IPS-20b (cell line): ENCODE results near the gene EPS8.

Source experiments
- H3K27ac ChIP-seq: one replicate; pipeline ENCODE4 v1.5.1; 2013; ENCODE audit warnings: low read length
- H3K27me3 ChIP-seq: 2 replicates; pipeline ENCODE4 v1.6.1; 2013; ENCODE audit warnings: mild to moderate bottlenecking, low read length, inconsistent platforms; ENCODE audit not compliant: insufficient read depth
- H3K36me3 ChIP-seq: 2 replicates; pipeline ENCODE4 v1.6.1; 2013; ENCODE audit warnings: low read depth, mild to moderate bottlenecking, inconsistent platforms, low read length, moderate library complexity; ENCODE audit not compliant: insufficient read depth
- H3K4me1 ChIP-seq: 2 replicates; pipeline ENCODE4 v1.6.1; 2013; ENCODE audit warnings: mild to moderate bottlenecking, control low read depth, inconsistent platforms, low read length, moderate library complexity; ENCODE audit not compliant: insufficient read depth
- H3K4me3 ChIP-seq: 2 replicates; pipeline ENCODE4 v1.5.1; 2013; ENCODE audit warnings: mild to moderate bottlenecking, low read length, inconsistent platforms
- H3K9ac ChIP-seq: 2 replicates; pipeline ENCODE4 v1.6.1; 2013; ENCODE audit warnings: low read depth, mild to moderate bottlenecking, inconsistent platforms, low read length, moderate library complexity
- H3K9me3 ChIP-seq: 2 replicates; pipeline ENCODE4 v1.6.1; 2013; ENCODE audit warnings: mild to moderate bottlenecking, low read depth, low read length, inconsistent platforms; ENCODE audit not compliant: insufficient read depth

The EPS8 gene

DNA sequence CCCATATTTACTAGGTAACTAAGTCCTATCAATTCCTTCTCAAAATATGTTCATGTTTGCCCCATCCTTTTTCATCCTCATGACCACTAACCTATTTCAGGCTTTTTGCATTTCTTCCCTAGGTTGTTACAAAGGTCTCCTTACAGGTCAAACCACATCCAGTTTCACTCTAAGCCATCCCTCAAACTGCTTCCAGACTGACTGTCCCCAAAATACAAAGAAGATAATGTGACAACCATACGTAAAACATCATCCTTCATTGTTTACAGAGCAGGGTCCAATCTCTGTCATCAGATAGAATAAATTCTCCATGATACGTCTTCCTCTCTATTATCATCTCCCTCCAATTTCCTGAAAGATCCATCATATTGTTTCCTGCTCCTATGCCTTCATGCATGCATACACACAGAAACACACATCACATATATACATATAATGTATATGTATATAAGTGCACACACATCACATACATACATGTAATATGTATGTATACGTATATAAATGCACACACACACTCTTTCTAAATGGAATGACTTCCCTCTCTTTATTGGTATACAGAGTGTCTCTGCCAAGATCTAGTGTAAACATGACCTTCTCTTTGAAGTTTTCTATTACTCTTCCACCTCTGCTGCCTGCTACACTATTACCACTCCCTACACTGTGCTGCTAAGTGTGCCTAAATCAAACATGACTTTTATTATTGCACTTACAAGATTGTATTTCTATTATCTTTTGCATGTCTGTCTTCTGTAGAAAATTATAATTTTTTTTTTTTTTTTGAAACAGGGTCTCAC is 30.7 kb upstream of the EPS8 start:
- Histone ChIP-seq H3K27ac (no peak overlapping the region), H3K9me3 (no peaks in the 10 kb centered on the region), H3K4me3 (no peak overlapping the region), H3K9ac (no peak overlapping the region), H3K36me3 (no peaks in the 10 kb centered on the region), H3K27me3 (no peaks in the 10 kb centered on the region), H3K4me1 (no peaks in the 10 kb centered on the region)

DNA sequence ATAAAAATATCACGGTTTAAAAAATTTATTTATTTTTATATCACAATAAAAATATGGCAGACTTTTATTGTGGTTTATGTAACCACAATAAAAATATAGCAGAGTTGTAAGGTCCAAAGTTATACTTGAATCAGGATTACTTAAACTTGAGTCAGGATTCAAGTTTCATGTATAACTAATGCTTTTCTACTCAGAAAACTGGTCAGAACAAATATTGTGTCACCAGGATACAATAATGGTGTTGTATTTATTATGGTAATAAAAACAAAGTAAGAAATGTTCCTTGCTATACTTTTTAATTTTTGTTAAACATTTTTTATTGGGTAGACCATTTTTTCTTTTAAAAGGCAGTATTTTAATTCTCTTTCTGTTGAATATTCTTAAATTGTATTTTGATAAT is 29.2 kb upstream of the EPS8 start:
- H3K4me3 ChIP-seq = no peak overlapping the region
- H3K9me3 ChIP-seq = no peaks in the 10 kb centered on the region
- no peak overlapping the region for H3K9ac ChIP-seq
- H3K27ac ChIP-seq = no peak overlapping the region
- H3K27me3 ChIP-seq = no peaks in the 10 kb centered on the region
- no peaks in the 10 kb centered on the region for H3K36me3 ChIP-seq
- H3K4me1 ChIP-seq = no peaks in the 10 kb centered on the region

DNA sequence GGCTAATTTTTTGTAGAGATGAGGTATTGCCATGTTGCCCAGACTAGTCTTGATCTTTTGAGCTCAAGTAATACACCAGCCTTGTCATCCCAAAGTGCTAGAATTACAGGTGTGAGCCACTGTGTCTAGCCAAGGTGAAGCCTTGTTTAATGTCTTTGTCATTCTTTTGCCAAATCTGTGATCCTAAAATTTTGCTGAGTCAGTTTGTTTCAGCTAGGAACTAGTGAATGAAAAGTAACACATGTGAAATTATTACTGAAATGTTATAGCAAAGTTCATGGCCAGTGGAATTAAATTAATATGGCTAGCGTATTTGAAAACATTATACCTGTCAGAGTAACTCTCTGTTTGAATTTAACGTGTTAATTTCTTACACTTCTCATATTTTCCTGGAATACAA is 26.5 kb upstream of the EPS8 start:
- Histone ChIP-seq H3K9ac (no peak overlapping the region), H3K27me3 (no peaks in the 10 kb centered on the region), H3K27ac (no peak overlapping the region), H3K4me1 (no peaks in the 10 kb centered on the region), H3K36me3 (no peaks in the 10 kb centered on the region), H3K4me3 (no peak overlapping the region), H3K9me3 (no peaks in the 10 kb centered on the region)

DNA sequence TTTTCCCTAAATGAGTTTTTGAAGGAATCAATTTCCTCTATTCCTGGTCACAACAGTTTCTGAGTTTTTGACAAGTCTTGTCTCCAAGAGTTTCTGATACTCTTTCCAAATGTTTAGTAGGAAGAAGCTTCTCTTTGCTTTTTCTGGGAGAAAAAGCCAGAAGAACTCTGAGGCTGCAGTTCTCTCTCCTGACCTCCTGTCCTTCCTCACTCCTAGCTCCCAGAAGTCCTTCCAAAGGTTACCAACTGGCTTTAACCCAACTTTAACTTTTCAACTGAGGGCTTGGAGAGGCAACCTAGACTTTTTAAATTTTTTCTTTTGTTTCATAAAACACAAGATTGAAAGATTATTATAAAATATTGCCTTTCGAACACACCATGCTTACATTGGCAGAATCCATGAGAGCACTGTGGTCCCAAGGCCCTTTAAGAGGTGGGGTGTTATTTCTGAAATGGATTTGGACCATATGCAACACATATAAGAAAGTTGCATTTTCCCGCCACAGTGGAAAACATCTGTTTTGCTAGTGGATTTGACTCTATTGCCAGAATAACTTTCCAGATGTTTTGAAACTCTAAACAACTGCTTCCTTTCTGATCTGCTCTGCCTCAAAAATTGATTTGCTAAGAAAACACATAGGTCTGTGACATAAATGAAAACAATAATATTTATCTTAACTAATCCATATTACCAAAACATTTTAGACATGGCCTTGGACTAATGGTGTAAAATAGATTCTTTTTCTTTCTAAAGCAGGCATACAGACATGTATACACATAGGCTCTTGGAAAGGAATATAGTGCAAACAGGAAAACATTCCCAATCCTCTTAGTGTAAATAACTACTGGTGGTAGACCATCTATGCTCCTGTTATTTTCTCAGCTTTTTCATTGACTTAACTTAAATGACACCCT is 22.3 kb upstream of the EPS8 start:
- no peaks in the 10 kb centered on the region for H3K9me3 ChIP-seq
- H3K4me1 ChIP-seq = no peaks in the 10 kb centered on the region
- no peak overlapping the region for H3K4me3 ChIP-seq
- H3K27me3 ChIP-seq = no peaks in the 10 kb centered on the region
- H3K36me3 ChIP-seq = no peaks in the 10 kb centered on the region
- H3K27ac ChIP-seq = no peak overlapping the region
- H3K9ac ChIP-seq = no peak overlapping the region

DNA sequence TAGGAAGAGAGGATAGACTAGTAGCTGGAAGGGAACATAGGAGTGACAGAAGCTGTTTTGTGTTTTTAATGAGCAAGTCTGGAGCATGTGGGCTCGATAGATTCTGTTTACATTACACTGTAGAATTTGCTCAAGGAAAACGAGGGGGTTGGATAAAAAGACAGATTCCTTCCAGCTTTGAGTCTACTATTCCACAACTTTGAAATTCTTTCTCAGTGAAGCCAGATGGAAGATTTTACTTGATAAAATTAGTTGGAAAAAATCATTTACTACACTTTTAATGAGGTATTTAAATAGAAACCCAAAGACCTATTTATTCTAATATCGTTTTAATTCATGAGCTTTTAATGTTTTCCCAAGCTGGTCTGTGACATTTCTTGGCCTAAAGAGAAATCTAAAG is 19.5 kb upstream of the EPS8 start:
- no peaks in the 10 kb centered on the region for H3K4me1 ChIP-seq
- no peaks in the 10 kb centered on the region for H3K27me3 ChIP-seq
- H3K27ac ChIP-seq = no peak overlapping the region
- no peaks in the 10 kb centered on the region for H3K36me3 ChIP-seq
- no peaks in the 10 kb centered on the region for H3K9me3 ChIP-seq
- no peak overlapping the region for H3K4me3 ChIP-seq
- H3K9ac ChIP-seq = no peak overlapping the region

DNA sequence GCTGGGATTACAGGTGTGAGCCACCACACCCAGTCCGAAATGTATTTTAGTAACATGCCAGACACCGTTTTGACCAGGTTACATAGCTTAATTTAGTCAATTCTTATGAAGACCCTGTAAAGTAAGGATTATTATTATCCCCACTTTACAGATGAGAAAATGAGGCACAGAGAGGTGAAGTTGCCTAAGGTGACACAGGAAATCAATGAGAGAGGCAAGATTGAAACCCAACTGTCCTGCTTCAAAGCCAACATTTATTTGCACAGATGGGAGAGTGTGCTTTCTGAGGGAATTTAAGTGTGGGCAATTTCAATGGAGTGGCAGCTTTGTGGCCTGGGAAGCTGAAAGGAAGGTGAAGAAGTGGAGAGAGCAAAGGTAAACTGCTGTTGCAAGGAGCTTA is 19.1 kb upstream of the EPS8 start:
- Histone ChIP-seq H3K27me3 (no peaks in the 10 kb centered on the region), H3K36me3 (no peaks in the 10 kb centered on the region), H3K4me1 (no peaks in the 10 kb centered on the region), H3K4me3 (no peak overlapping the region), H3K9ac (no peak overlapping the region), H3K27ac (no peak overlapping the region), H3K9me3 (no peaks in the 10 kb centered on the region)

DNA sequence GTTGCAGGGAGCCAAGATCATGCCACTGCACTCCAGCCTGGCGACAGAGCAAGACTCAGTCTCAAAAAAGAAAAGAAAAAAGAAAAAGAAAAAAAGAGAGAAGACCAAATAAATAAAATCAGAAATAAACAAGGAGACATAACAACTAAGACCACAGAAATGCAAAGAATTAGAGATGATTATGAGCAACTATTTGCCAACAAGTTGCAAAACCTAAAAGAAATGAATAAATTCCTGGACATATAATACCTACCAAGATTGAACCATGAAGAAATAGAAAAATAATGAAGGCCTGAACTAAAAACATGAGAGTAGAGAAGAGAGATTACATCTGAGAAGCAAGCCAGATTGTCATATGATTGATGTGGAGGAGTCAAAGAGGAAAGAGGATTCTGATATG is 17.6 kb upstream of the EPS8 start:
- no peak overlapping the region for H3K9ac ChIP-seq
- H3K4me1 ChIP-seq = no peaks in the 10 kb centered on the region
- H3K9me3 ChIP-seq = no peaks in the 10 kb centered on the region
- H3K27ac ChIP-seq = no peak overlapping the region
- H3K36me3 ChIP-seq = no peaks in the 10 kb centered on the region
- no peak overlapping the region for H3K4me3 ChIP-seq
- H3K27me3 ChIP-seq = no peaks in the 10 kb centered on the region

DNA sequence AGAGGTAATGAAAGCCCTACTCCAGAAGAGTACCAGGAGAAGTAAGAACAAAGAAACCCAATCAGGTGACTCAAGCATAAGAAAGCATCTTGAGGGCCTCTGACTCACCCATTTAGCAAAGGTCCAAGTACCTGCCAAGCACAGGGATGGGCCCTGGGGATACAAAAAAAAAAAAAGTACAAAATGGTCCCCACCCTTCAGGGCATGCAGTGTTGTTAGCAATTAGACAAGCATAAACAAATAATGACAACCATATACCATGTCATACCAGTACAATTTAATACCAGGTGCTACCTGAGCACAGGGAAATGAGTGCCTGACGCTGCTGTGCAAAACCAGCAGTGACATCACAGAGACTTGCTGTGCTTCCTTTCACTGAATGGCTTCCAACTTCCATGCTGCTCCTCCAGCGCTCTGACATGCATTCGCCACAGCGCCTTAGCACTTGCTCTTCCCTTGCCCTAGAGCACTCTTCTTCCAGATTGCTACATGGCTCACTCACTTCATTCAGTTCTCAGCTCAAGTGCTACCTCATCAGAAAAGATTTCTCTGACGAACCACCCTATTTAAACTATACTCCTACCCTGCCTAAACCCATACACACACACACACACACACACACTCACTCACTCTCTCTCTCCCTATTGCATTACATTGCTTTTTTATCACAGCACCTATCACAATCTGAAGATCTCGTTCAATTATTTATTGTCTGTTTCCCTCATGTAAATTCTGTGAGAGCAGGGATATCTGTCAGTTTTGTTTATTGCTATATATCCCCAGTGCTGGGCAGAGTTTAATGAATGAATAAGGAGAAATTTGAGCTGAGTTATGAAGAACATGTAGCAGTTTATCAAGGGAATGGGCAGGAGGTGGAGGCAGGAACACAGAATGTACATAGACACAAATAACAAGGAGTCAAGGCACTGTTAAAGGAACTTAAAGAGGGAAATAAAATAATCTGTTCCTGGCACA is 12.9 kb upstream of the EPS8 start:
- no peak overlapping the region for H3K27ac ChIP-seq
- H3K4me3 ChIP-seq = no peak overlapping the region
- no peaks in the 10 kb centered on the region for H3K27me3 ChIP-seq
- H3K9me3 ChIP-seq = no peaks in the 10 kb centered on the region
- no peaks in the 10 kb centered on the region for H3K4me1 ChIP-seq
- H3K36me3 ChIP-seq = no peaks in the 10 kb centered on the region
- H3K9ac ChIP-seq = no peak overlapping the region

DNA sequence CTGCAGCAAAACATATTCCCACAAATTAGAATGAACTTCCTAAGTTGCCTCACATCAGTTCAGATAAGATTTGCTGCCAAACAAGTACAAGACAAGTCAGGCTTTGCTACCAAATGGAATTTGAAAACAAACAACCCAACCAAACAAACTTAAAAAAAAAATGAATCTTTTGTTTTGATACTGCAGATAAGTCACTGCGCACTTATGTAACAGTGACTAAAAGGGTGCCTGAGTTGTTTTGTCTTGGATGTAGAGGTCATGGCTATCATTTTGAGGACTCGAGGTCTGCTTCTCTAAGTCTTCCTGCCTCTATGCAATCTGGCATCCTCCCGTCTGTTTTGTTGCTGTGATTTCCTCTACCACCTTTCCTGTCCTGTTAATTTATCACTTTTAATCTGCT is 11.1 kb upstream of the EPS8 start:
- Histone ChIP-seq H3K36me3 (no peaks in the 10 kb centered on the region), H3K4me1 (no peaks in the 10 kb centered on the region), H3K4me3 (no peak overlapping the region), H3K9ac (no peak overlapping the region), H3K9me3 (no peaks in the 10 kb centered on the region), H3K27me3 (no peaks in the 10 kb centered on the region), H3K27ac (no peak overlapping the region)

DNA sequence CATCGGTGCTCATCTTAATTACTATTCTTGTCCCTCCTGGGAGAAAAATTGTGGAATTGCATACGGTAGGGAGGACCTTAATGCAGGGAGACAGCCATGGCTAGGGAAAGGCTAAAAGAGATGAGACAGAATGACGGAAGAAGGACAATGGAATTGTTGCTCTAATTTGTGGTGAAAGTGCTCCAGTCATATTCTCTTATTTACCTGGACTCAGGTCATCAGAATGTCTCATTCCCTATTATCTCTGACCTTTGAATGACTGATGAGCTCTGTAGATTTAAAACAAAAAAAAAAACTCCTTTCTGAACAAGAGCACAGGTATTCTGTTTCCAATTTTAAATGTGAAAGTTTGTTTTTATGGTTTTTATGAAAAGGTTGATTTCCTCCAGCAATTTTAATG is 8.6 kb upstream of the EPS8 start:
- no peaks in the 10 kb centered on the region for H3K9me3 ChIP-seq
- no peaks in the 10 kb centered on the region for H3K36me3 ChIP-seq
- no peaks in the 10 kb centered on the region for H3K4me1 ChIP-seq
- no peak overlapping the region for H3K4me3 ChIP-seq
- H3K27me3 ChIP-seq = 0 out of 2 replicates have a peak, but pooled peaks cover 3% of the 10 kb centered on the region
- no peak overlapping the region for H3K27ac ChIP-seq
- H3K9ac ChIP-seq = no peak overlapping the region

DNA sequence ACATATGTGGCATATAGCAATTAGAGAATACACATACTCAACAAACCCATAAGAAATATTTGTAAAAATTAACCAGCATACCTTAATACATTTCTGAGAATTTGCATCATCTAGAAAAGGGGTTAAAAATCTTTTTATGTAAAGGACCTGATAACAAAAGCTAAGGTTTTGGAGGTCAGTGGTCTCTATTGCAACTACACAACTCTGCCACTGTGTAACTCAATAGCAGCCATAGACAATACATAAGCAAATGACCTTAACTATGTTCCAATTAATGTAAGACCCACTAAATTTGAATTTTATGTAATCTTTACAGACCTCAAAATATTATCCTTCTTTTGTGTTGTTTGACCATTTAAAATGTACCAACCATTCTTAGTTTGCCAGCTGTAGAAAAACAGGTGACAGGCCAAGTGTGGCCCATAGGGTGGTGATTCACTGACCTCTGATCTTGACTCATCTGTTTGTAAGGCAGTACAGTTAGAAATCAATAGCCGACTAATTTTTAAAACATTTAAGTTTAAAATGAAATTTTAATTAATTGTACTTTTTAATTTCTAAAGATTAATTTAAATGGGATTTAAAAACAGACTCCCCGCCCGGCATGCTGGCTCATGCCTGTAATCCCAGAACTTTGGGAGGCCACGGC is 7.4 kb upstream of the EPS8 start:
- peaks cover 13% of the 10 kb centered on the region for H3K27me3 ChIP-seq
- H3K9ac ChIP-seq = no peak overlapping the region
- H3K4me1 ChIP-seq = no peaks in the 10 kb centered on the region
- no peaks in the 10 kb centered on the region for H3K36me3 ChIP-seq
- H3K9me3 ChIP-seq = no peaks in the 10 kb centered on the region
- no peak overlapping the region for H3K4me3 ChIP-seq
- H3K27ac ChIP-seq = no peak overlapping the region
